ENCODE results near the gene ADSL. TPM values are rescaled to one million over a fixed set of nuclear protein-coding genes. Genes with fewer than 3 reads are reported as not detected.

Gene ADSL
- polyA plus RNA-seq, 1 of the 3 experiments (the other 2 are of a cell fraction): 79.7 TPM

GRCh38 chr22:40408718-40409612 is 62.7 kb downstream of the ADSL start:
- Histone ChIP-seq H3K4me2 (no peak overlapping the region), H3K27ac (ENCODE audit: low read depth in 2 of 2, low read length in 1 of 2) (no peak overlapping the region), H3K27me3 (ENCODE audit: insufficient read depth) (no peaks in the 10 kb centered on the region), H3K4me3 (ENCODE audit: low read depth in 2 of 2, low read length in 1 of 2) (no peak overlapping the region), H3F3A (replicated peaks; ENCODE audit: insufficient read depth) (no peaks in the 10 kb centered on the region), H3K9me3 (no peaks in the 10 kb centered on the region), H3K9me2 (no peaks in the 10 kb centered on the region), H4K20me1 (ENCODE audit: insufficient read depth) (no peaks in the 10 kb centered on the region), H3K4me1 (ENCODE audit: control insufficient read depth in 1 of 2, insufficient read depth in 2 of 2, low read depth in 1 of 2, low read length in 1 of 2) (no peaks in the 10 kb centered on the region), H3K9ac (no peak overlapping the region), H3K36me3 (replicated peaks in 1 of 2; ENCODE audit: control insufficient read depth in 1 of 2, insufficient read depth in 2 of 2, low read length in 1 of 2) (peaks cover 0 to 28% of the 10 kb centered on the region in 2 experiments), H2AFZ (ENCODE audit: low read depth) (no peak overlapping the region), H3K79me2 (ENCODE audit: insufficient read depth) (no peaks in the 10 kb centered on the region)
- CTCF ChIA-PET: interaction anchor here (0.9 kb wide), 1 partner anchor 62 kb away, joined by 3 read pairs; no protein-coding TSS in a partner anchor
- TF ChIP-seq MEF2A (IDR thresholded peaks at IDR 0.05; ENCODE audit: borderline replicate concordance, low read depth) (no peak), POLR2AphosphoS5 (IDR thresholded peaks at IDR 0.05; ENCODE audit: low read depth, low read length) (no peak), TEAD4 (IDR thresholded peaks at IDR 0.05; ENCODE audit: borderline replicate concordance, insufficient read depth) (no peak), SIN3A (IDR thresholded peaks at IDR 0.05; ENCODE audit: borderline replicate concordance, low read depth, low read length) (no peak), EP300 (IDR thresholded peaks at IDR 0.05; ENCODE audit: borderline replicate concordance in 1 of 2, low read depth in 1 of 2, low read length in 1 of 2) (no peak)
- TF ChIP-seq, protein P1, sequence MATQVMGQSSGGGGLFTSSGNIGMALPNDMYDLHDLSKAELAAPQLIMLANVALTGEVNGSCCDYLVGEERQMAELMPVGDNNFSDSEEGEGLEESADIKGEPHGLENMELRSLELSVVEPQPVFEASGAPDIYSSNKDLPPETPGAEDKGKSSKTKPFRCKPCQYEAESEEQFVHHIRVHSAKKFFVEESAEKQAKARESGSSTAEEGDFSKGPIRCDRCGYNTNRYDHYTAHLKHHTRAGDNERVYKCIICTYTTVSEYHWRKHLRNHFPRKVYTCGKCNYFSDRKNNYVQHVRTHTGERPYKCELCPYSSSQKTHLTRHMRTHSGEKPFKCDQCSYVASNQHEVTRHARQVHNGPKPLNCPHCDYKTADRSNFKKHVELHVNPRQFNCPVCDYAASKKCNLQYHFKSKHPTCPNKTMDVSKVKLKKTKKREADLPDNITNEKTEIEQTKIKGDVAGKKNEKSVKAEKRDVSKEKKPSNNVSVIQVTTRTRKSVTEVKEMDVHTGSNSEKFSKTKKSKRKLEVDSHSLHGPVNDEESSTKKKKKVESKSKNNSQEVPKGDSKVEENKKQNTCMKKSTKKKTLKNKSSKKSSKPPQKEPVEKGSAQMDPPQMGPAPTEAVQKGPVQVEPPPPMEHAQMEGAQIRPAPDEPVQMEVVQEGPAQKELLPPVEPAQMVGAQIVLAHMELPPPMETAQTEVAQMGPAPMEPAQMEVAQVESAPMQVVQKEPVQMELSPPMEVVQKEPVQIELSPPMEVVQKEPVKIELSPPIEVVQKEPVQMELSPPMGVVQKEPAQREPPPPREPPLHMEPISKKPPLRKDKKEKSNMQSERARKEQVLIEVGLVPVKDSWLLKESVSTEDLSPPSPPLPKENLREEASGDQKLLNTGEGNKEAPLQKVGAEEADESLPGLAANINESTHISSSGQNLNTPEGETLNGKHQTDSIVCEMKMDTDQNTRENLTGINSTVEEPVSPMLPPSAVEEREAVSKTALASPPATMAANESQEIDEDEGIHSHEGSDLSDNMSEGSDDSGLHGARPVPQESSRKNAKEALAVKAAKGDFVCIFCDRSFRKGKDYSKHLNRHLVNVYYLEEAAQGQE (IDR thresholded peaks at IDR 0.05; ENCODE audit: low read depth, low read length): no peak
- POLR2A ChIA-PET: no interaction called here
- no peak for DNase-seq
- 82% methylated on average over 2 of the region's 21 CpGs for WGBS (ENCODE audit: low lambda C conversion rate)

DNA sequence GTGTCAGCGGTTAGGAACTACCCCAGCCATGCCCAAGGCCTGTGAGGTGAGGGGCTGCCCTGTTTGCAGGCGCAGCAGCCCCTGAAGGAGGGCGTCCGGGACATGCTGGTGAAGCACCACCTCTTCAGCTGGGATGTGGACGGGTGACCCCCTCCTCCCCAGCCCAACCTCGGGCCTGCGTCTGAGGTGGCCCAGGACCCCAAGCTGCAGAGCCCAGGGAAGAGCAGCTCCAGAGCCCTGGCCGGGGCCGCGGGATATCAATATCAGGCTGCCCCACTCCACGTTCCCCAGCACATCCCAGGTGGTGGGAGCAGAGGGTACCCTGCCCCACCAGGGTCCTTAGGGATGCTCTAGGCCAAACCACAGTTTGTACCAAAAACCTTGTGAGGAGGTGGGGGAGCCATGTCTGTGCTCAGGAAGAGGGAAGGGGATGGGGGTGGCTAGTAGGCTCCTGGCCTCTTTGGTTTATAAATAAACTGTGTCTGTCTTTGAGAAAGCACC is 63.4 kb downstream of the ADSL start:
- no peak for DNase-seq
- Histone ChIP-seq H3K9me3 (no peaks in the 10 kb centered on the region), H3K79me2 (ENCODE audit: insufficient read depth) (no peaks in the 10 kb centered on the region), H3F3A (replicated peaks; ENCODE audit: insufficient read depth) (no peaks in the 10 kb centered on the region), H3K4me3 (ENCODE audit: low read depth in 2 of 2, low read length in 1 of 2) (no peak overlapping the region), H3K9me2 (no peaks in the 10 kb centered on the region), H3K4me2 (no peak overlapping the region), H3K4me1 (ENCODE audit: control insufficient read depth in 1 of 2, insufficient read depth in 2 of 2, low read depth in 1 of 2, low read length in 1 of 2) (peaks cover 0 to 5% of the 10 kb centered on the region in 2 experiments; a peak in 1 of 4 replicates), H3K9ac (no peak overlapping the region), H3K36me3 (replicated peaks in 1 of 2; ENCODE audit: control insufficient read depth in 1 of 2, insufficient read depth in 2 of 2, low read length in 1 of 2) (peaks cover 0 to 28% of the 10 kb centered on the region in 2 experiments), H3K27ac (ENCODE audit: low read depth in 2 of 2, low read length in 1 of 2) (no peak overlapping the region), H3K27me3 (ENCODE audit: insufficient read depth) (no peaks in the 10 kb centered on the region), H4K20me1 (ENCODE audit: insufficient read depth) (no peaks in the 10 kb centered on the region), H2AFZ (ENCODE audit: low read depth) (no peak overlapping the region)
- WGBS (ENCODE audit: low lambda C conversion rate): no CpG with 5 or more reads among the region's 11 CpGs
- ChIA-PET CTCF (interaction anchor here (0.9 kb wide), 1 partner anchor 62 kb away, joined by 3 read pairs; no protein-coding TSS in a partner anchor), POLR2A (no interaction called here)
- TF ChIP-seq NRF1 (IDR thresholded peaks at IDR 0.05; ENCODE audit: low read depth, low read length) (no peak), PBX3 (IDR thresholded peaks at IDR 0.05) (no peak), TEAD4 (IDR thresholded peaks at IDR 0.05; ENCODE audit: borderline replicate concordance, insufficient read depth) (no peak), JUND (IDR thresholded peaks at IDR 0.05) (no peak), MEF2A (IDR thresholded peaks at IDR 0.05; ENCODE audit: borderline replicate concordance, low read depth) (no peak), NFIC (IDR thresholded peaks at IDR 0.05; ENCODE audit: borderline replicate concordance) (no peak), RCOR1 (IDR thresholded peaks at IDR 0.05; ENCODE audit: low read length) (no peak), POLR2AphosphoS5 (IDR thresholded peaks at IDR 0.05; ENCODE audit: low read depth, low read length) (no peak), FOXM1 (IDR thresholded peaks at IDR 0.05; ENCODE audit: low read depth) (no peak), TAF1 (IDR thresholded peaks at IDR 0.05; ENCODE audit: borderline replicate concordance, low read depth, low read length) (no peak), ZBTB33 (IDR thresholded peaks at IDR 0.05; ENCODE audit: borderline replicate concordance, low read depth) (no peak), GATA2 (CRISPR knock-in tag; IDR thresholded peaks at IDR 0.05) (no peak)

All from SK-N-SH (cell line).